GM23338 (cell line): ENCODE measurements around the gene UTS2. TPM values are rescaled to one million over a fixed set of nuclear protein-coding genes. Genes with fewer than 3 reads are reported as not detected.

Experiments
- ATAC-seq: fragments of 200-7000 bp; cut with Tn5 transposase; 3 replicates; pipeline ENCODE4 v1.9.1; 2020
- DNase-seq: peaks from one replicate; pipeline ENCODE4 v3.0.0-alpha.2; 2015; ENCODE audit warnings: low spot score
- H2AFZ ChIP-seq: fragments of 200-600 bp; sonication (generic); 2 replicates; pipeline ENCODE4 v1.8.0; 2016; ENCODE audit warnings: antibody characterized with exemption, mild to moderate bottlenecking, moderate library complexity
- H3F3A ChIP-seq: fragments of 200-600 bp; sonication (generic); replicated peaks from 2 replicates; pipeline ENCODE4 v1.8.0; 2017; ENCODE audit warnings: antibody characterized with exemption, mixed run types, low read depth
- H3K27ac ChIP-seq: fragments of 200-600 bp; sonication (generic); 2 replicates; pipeline ENCODE4 v1.6.1; 2016; ENCODE audit warnings: low read depth
- H3K27me3 ChIP-seq: fragments of 200-600 bp; sonication (generic); 2 replicates; pipeline ENCODE4 v1.8.0; 2016; ENCODE audit warnings: mild to moderate bottlenecking, mixed run types, moderate library complexity; ENCODE audit not compliant: insufficient read depth
- H3K36me3 ChIP-seq: fragments of 200-600 bp; sonication (generic); 2 replicates; pipeline ENCODE4 v1.8.0; 2016; ENCODE audit warnings: mild to moderate bottlenecking; ENCODE audit not compliant: insufficient read depth
- H3K4me1 ChIP-seq: fragments of 200-600 bp; sonication (generic); 2 replicates; pipeline ENCODE4 v1.8.0; 2016; ENCODE audit warnings: mild to moderate bottlenecking, moderate library complexity; ENCODE audit not compliant: insufficient read depth
- H3K4me2 ChIP-seq: fragments of 200-600 bp; sonication (generic); 2 replicates; pipeline ENCODE4 v1.7.1; 2017; ENCODE audit warnings: mixed run types
- H3K4me3 ChIP-seq: fragments of 200-600 bp; sonication (generic); 2 replicates; pipeline ENCODE4 v1.6.1; 2016; ENCODE audit warnings: mixed run types
- H3K79me2 ChIP-seq: fragments of 200-600 bp; sonication (generic); replicated peaks from 2 replicates; pipeline ENCODE4 v1.8.0; 2017; ENCODE audit warnings: mild to moderate bottlenecking; ENCODE audit not compliant: insufficient read depth
- H3K9me2 ChIP-seq: fragments of 200-600 bp; sonication (generic); 2 replicates; pipeline ENCODE4 v1.8.0; 2017; ENCODE audit not compliant: insufficient read depth
- H4K20me1 ChIP-seq: fragments of 200-600 bp; sonication (generic); replicated peaks from 2 replicates; pipeline ENCODE4 v1.8.0; 2017; ENCODE audit warnings: mild to moderate bottlenecking; ENCODE audit not compliant: insufficient read depth
- H3K27ac Mint-ChIP-seq: 2 replicates; pipeline ENCODE4 v1.8.0; 2020; ENCODE audit warnings: inconsistent platforms, mild to moderate bottlenecking, moderate library complexity, mixed read lengths
- H3K27me3 Mint-ChIP-seq: 3 replicates; pipeline ENCODE4 v1.8.0; 2022; ENCODE audit warnings: low read depth, mild to moderate bottlenecking, moderate library complexity, mixed read lengths, inconsistent platforms; ENCODE audit not compliant: insufficient read depth, poor library complexity
- H3K36me3 Mint-ChIP-seq: 3 replicates; pipeline ENCODE4 v1.8.0; 2021; ENCODE audit warnings: low read depth, mild to moderate bottlenecking, inconsistent platforms, moderate library complexity, mixed read lengths
- H3K4me1 Mint-ChIP-seq: 3 replicates; pipeline ENCODE4 v1.8.0; 2020; ENCODE audit warnings: mild to moderate bottlenecking, inconsistent platforms, mixed read lengths
- H3K4me3 Mint-ChIP-seq: 3 replicates; pipeline ENCODE4 v1.8.0; 2021; ENCODE audit warnings: moderate library complexity, mild to moderate bottlenecking, inconsistent platforms, mixed read lengths
- H3K9me3 Mint-ChIP-seq: 3 replicates; pipeline ENCODE4 v1.8.0; 2020; ENCODE audit warnings: moderate library complexity, mild to moderate bottlenecking, inconsistent platforms, mixed read lengths
- EZH2 ChIP-seq: fragments of 200-600 bp; sonication (generic); IDR thresholded peaks from one replicate; pipeline ENCODE4 v1.8.0; 2017; ENCODE audit warnings: antibody characterized with exemption, mild to moderate bottlenecking, low read depth; ENCODE audit not compliant: unreplicated experiment
- EZH2phosphoT487 ChIP-seq: fragments of 200-600 bp; sonication (generic); IDR thresholded peaks from one replicate; pipeline ENCODE4 v1.8.1; 2018; ENCODE audit warnings: antibody characterized with exemption; ENCODE audit not compliant: unreplicated experiment
- NANOG ChIP-seq: IDR thresholded peaks from 2 replicates; pipeline ENCODE4 v1.6.1; 2016; ENCODE audit warnings: antibody characterized with exemption, borderline replicate concordance
- POLR2AphosphoS5 ChIP-seq: IDR thresholded peaks from 2 replicates; pipeline ENCODE4 v1.6.1; 2016; ENCODE audit warnings: antibody characterized with exemption, low read depth
- STAT1 ChIP-seq: IDR thresholded peaks from one replicate; pipeline ENCODE4 v1.6.1; 2016; ENCODE audit warnings: antibody characterized with exemption; ENCODE audit not compliant: unreplicated experiment
- ZNF114 ChIP-seq: fragments of 250-450 bp; sonication (Bioruptor Pico); IDR thresholded peaks from 2 replicates; pipeline ENCODE4 v1.5.0; 2020; ENCODE audit warnings: mild to moderate bottlenecking, moderate library complexity
- ZNF331 ChIP-seq: fragments of 250-450 bp; sonication (Bioruptor Pico); IDR thresholded peaks from 2 replicates; pipeline ENCODE4 v1.5.0; 2020; ENCODE audit warnings: low read depth, mild to moderate bottlenecking, moderate library complexity
- polyA plus RNA-seq: library from polyadenylated mRNA; unstranded; fragments of >200 nt; fragmentation: Nextera tagmentation; extraction: Ambion mirVana; gene quantifications from 2 replicates; pipeline ENCODE4 v1.2.1, GENCODE V29; 2016
- total RNA-seq: library from RNA; depleted of rRNA; stranded (reverse); fragments of >200 nt; shearing (Covaris generic); gene quantifications from 2 replicates; pipeline ENCODE4 v1.2.3, GENCODE V29; 2014
- TF ChIP-seq, protein P1 (sequence below): fragments of 250-450 bp; sonication (Bioruptor Pico); IDR thresholded peaks from 2 replicates; pipeline ENCODE4 v1.5.0; 2020; ENCODE audit warnings: mild to moderate bottlenecking, moderate library complexity
- TF ChIP-seq, protein P2 (sequence below), 2 experiments: fragments of 200-600 bp in 1 of 2; sonication (generic) in 1 of 2; conservative IDR thresholded peaks; 2 replicates each; pipeline versions ENCODE4 v1.5.1 to v1.6.1; 2016 to 2017; ENCODE audit warnings: antibody characterized with exemption in 2 of 2, low read depth in 2 of 2, mild to moderate bottlenecking in 2 of 2, moderate library complexity in 1 of 2

UTS2 gene
- total and polyA plus RNA-seq, 2 experiments from 2014 or later, result not detected

DNA sequence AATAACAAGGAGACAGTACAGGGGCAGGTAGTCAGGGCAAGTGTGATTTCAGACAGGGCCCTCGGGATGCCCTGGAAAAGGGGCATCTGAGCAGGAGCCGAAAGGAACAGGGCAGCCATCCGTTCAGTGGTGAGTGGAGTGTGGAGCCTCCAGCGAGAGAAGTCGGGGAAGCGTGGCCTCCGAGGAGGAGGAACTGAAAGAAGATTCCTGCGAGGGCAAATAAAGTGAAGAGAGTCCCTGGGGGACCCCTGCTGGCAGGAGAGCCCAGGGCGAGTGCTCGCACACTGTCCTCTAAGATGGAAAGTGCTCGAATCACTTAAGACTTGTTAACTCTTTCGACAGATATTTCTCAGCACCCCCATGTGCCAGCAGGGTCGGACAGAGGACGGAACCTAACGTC, 3.5 kb upstream of the UTS2 start (continued):
- TF ChIP-seq, protein P1, sequence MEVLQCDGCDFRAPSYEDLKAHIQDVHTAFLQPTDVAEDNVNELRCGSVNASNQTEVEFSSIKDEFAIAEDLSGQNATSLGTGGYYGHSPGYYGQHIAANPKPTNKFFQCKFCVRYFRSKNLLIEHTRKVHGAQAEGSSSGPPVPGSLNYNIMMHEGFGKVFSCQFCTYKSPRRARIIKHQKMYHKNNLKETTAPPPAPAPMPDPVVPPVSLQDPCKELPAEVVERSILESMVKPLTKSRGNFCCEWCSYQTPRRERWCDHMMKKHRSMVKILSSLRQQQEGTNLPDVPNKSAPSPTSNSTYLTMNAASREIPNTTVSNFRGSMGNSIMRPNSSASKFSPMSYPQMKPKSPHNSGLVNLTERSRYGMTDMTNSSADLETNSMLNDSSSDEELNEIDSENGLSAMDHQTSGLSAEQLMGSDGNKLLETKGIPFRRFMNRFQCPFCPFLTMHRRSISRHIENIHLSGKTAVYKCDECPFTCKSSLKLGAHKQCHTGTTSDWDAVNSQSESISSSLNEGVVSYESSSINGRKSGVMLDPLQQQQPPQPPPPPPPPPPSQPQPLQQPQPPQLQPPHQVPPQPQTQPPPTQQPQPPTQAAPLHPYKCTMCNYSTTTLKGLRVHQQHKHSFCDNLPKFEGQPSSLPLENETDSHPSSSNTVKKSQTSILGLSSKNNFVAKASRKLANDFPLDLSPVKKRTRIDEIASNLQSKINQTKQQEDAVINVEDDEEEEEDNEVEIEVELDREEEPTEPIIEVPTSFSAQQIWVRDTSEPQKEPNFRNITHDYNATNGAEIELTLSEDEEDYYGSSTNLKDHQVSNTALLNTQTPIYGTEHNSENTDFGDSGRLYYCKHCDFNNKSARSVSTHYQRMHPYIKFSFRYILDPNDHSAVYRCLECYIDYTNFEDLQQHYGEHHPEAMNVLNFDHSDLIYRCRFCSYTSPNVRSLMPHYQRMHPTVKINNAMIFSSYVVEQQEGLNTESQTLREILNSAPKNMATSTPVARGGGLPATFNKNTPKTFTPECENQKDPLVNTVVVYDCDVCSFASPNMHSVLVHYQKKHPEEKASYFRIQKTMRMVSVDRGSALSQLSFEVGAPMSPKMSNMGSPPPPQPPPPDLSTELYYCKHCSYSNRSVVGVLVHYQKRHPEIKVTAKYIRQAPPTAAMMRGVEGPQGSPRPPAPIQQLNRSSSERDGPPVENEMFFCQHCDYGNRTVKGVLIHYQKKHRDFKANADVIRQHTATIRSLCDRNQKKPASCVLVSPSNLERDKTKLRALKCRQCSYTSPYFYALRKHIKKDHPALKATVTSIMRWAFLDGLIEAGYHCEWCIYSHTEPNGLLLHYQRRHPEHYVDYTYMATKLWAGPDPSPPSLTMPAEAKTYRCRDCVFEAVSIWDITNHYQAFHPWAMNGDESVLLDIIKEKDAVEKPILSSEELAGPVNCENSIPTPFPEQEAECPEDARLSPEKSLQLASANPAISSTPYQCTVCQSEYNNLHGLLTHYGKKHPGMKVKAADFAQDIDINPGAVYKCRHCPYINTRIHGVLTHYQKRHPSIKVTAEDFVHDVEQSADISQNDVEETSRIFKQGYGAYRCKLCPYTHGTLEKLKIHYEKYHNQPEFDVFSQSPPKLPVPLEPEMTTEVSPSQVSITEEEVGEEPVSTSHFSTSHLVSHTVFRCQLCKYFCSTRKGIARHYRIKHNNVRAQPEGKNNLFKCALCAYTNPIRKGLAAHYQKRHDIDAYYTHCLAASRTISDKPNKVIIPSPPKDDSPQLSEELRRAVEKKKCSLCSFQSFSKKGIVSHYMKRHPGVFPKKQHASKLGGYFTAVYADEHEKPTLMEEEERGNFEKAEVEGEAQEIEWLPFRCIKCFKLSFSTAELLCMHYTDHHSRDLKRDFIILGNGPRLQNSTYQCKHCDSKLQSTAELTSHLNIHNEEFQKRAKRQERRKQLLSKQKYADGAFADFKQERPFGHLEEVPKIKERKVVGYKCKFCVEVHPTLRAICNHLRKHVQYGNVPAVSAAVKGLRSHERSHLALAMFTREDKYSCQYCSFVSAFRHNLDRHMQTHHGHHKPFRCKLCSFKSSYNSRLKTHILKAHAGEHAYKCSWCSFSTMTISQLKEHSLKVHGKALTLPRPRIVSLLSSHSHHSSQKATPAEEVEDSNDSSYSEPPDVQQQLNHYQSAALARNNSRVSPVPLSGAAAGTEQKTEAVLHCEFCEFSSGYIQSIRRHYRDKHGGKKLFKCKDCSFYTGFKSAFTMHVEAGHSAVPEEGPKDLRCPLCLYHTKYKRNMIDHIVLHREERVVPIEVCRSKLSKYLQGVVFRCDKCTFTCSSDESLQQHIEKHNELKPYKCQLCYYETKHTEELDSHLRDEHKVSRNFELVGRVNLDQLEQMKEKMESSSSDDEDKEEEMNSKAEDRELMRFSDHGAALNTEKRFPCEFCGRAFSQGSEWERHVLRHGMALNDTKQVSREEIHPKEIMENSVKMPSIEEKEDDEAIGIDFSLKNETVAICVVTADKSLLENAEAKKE (CRISPR knock-in tag), result no peak

DNA sequence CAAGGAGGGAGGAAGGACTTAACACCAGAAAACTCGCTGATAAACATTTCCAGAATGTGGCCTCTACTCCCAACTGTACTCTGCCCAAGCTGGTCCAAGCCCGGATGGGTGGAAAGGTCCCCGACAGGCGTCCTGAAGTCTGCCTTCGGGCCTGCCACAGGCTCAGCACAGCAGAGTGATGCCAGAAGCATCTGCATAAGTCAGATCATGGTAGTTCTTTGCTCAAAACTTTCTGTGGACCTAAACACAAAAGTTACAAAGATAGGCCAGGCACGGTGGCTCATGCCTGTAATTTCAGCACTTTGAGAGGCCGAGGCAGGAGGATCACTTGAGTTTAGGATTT, 790 bp upstream of the UTS2 start:
- 0 out of 2 replicates have a peak overlapping the region, but pooled peaks have one; percentile 38 for H2AFZ ChIP-seq
- no peaks in the 10 kb centered on the region for H3K36me3 ChIP-seq
- no peaks in the 10 kb centered on the region for H3K36me3 Mint-ChIP-seq
- no peak for DNase-seq
- peaks cover 13% of the 10 kb centered on the region for H3K4me1 Mint-ChIP-seq
- no peak overlapping the region for H3K27ac Mint-ChIP-seq
- H3K4me2 ChIP-seq, result no peak overlapping the region
- H3K27me3 Mint-ChIP-seq, result peaks cover 6% of the 10 kb centered on the region
- peak; percentile 24; the same call in 1 of the 3 replicates for ATAC-seq
- H3K4me1 ChIP-seq, result no peaks in the 10 kb centered on the region
- no peak overlapping the region for H3K27ac ChIP-seq
- no peaks in the 10 kb centered on the region for H3K9me3 Mint-ChIP-seq
- no peaks in the 10 kb centered on the region for H3K79me2 ChIP-seq
- H3K27me3 ChIP-seq, result no peaks in the 10 kb centered on the region
- H3F3A ChIP-seq, result no peaks in the 10 kb centered on the region
- H3K9me2 ChIP-seq, result no peaks in the 10 kb centered on the region
- H3K4me3 ChIP-seq, result no peak overlapping the region
- H4K20me1 ChIP-seq, result no peaks in the 10 kb centered on the region
- no peak overlapping the region for H3K4me3 Mint-ChIP-seq
- TF ChIP-seq ZNF114 (CRISPR knock-in tag) (no peak), POLR2AphosphoS5 (no peak), STAT1 (no peak), EZH2phosphoT487 (no peak), NANOG (no peak), EZH2 (no peak), ZNF331 (CRISPR knock-in tag) (no peak)
- TF ChIP-seq, protein P2, sequence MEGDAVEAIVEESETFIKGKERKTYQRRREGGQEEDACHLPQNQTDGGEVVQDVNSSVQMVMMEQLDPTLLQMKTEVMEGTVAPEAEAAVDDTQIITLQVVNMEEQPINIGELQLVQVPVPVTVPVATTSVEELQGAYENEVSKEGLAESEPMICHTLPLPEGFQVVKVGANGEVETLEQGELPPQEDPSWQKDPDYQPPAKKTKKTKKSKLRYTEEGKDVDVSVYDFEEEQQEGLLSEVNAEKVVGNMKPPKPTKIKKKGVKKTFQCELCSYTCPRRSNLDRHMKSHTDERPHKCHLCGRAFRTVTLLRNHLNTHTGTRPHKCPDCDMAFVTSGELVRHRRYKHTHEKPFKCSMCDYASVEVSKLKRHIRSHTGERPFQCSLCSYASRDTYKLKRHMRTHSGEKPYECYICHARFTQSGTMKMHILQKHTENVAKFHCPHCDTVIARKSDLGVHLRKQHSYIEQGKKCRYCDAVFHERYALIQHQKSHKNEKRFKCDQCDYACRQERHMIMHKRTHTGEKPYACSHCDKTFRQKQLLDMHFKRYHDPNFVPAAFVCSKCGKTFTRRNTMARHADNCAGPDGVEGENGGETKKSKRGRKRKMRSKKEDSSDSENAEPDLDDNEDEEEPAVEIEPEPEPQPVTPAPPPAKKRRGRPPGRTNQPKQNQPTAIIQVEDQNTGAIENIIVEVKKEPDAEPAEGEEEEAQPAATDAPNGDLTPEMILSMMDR (conservative IDR thresholded peaks at IDR 0.05; ENCODE audit: low read depth in 2 of 2), result no peak
- TF ChIP-seq, protein P1 (CRISPR knock-in tag), result no peak
